Measurements from ENCODE around the gene SLIT3. TPM values are rescaled to one million over a fixed set of nuclear protein-coding genes. Genes with fewer than 3 reads are reported as not detected.

Gene SLIT3
- total RNA-seq, 6 experiments from 2014 or later: 0.31 to 1.2 (median 0.65) TPM

- Histone ChIP-seq H3K4me3 (no peak overlapping the region), H3K27ac (no peak overlapping the region), H3K36me3 (no peaks in the 10 kb centered on the region), H3K27me3 (no peaks in the 10 kb centered on the region), H3K9me3 (no peaks in the 10 kb centered on the region), H3K4me1 (peaks cover 0 to 6% (median 0%) of the 10 kb centered on the region in 4 donors)
- ATAC-seq: no peak
- intact Hi-C loops (cut with DNase I): no loop called here
- 40% methylated on average over 1 of the region's 1 CpG for WGBS (ENCODE audit: insufficient coverage, low coverage, low lambda C conversion rate, missing lambda C conversion rate)
- TF ChIP-seq CTCF (IDR thresholded peaks at IDR 0.05) (no peak), POLR2A (IDR thresholded peaks at IDR 0.05) (no peak)
- DNase-seq: no peak
These were observed 637.5 kb downstream of the SLIT3 start for GRCh38 chr5:168663276-168664004.

- WGBS (ENCODE audit: insufficient coverage, low coverage, low lambda C conversion rate, missing lambda C conversion rate): 85% methylated on average over 3 of the region's 3 CpGs
- intact Hi-C loops (cut with DNase I): no loop called here
- no peak overlapping the region for H3K4me3 ChIP-seq
- no peak for DNase-seq
- no peak for TF ChIP-seq POLR2A (IDR thresholded peaks at IDR 0.05)
- TF ChIP-seq CTCF (IDR thresholded peaks at IDR 0.05): no peak
- peaks cover 0 to 6% (median 0%) of the 10 kb centered on the region in 4 donors for H3K4me1 ChIP-seq
- H3K36me3 ChIP-seq: no peaks in the 10 kb centered on the region
- no peaks in the 10 kb centered on the region for H3K9me3 ChIP-seq
- no peak overlapping the region for H3K27ac ChIP-seq
- no peak for ATAC-seq
- H3K27me3 ChIP-seq: no peaks in the 10 kb centered on the region
These were observed 639.1 kb downstream of the SLIT3 start for GRCh38 chr5:168661593-168662485.

GRCh38 chr5:168660691-168661090 lies 640.2 kb downstream of the SLIT3 start:
- no peak for TF ChIP-seq POLR2A (IDR thresholded peaks at IDR 0.05)
- TF ChIP-seq CTCF (IDR thresholded peaks at IDR 0.05): no peak
- H3K27me3 ChIP-seq: no peaks in the 10 kb centered on the region
- H3K4me3 ChIP-seq: no peak overlapping the region
- no peak for ATAC-seq
- intact Hi-C loops (cut with DNase I): no loop called here
- no peak overlapping the region for H3K27ac ChIP-seq
- DNase-seq: no peak
- WGBS (ENCODE audit: insufficient coverage, low coverage, low lambda C conversion rate, missing lambda C conversion rate): no CpG with 5 or more reads among the region's 4 CpGs
- peaks cover 0 to 6% (median 0%) of the 10 kb centered on the region in 4 donors for H3K4me1 ChIP-seq
- H3K9me3 ChIP-seq: no peaks in the 10 kb centered on the region
- no peaks in the 10 kb centered on the region for H3K36me3 ChIP-seq

GRCh38 chr5:168659286-168659847 lies 641.6 kb downstream of the SLIT3 start:
- Histone ChIP-seq H3K4me1 (peaks cover 0 to 6% (median 0%) of the 10 kb centered on the region in 4 donors), H3K36me3 (no peaks in the 10 kb centered on the region), H3K27me3 (no peaks in the 10 kb centered on the region), H3K9me3 (no peaks in the 10 kb centered on the region), H3K27ac (no peak overlapping the region), H3K4me3 (no peak overlapping the region)
- no peak for DNase-seq
- TF ChIP-seq POLR2A (IDR thresholded peaks at IDR 0.05) (no peak), CTCF (IDR thresholded peaks at IDR 0.05) (no peak)
- intact Hi-C loops (cut with DNase I): no loop called here
- 75% methylated on average over 2 of the region's 5 CpGs for WGBS (ENCODE audit: insufficient coverage, low coverage, low lambda C conversion rate, missing lambda C conversion rate)
- peak; percentile 49 to 75 (median 54) for ATAC-seq

Data from right lobe of liver (tissue), 6 donors.